Measurements from ENCODE around the gene L3MBTL4.

DNA sequence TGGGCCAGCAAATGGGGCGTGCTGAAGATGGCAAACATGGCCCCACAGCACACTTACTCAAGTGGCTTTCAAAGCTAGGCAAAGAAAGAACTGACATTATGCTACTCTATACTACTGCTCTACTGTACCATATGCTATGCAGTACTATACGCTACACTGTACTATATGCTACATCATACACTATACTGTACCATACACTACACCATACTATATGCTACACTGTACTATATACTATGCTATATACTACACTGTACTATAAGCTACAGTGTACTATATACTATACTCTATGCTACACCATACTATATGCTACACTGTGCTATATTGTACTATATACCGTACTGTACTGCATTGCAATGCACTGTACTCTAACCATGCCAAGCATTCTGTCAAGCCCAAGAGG, 275.7 kb downstream of the L3MBTL4 start:
- TF ChIP-seq, protein P1, sequence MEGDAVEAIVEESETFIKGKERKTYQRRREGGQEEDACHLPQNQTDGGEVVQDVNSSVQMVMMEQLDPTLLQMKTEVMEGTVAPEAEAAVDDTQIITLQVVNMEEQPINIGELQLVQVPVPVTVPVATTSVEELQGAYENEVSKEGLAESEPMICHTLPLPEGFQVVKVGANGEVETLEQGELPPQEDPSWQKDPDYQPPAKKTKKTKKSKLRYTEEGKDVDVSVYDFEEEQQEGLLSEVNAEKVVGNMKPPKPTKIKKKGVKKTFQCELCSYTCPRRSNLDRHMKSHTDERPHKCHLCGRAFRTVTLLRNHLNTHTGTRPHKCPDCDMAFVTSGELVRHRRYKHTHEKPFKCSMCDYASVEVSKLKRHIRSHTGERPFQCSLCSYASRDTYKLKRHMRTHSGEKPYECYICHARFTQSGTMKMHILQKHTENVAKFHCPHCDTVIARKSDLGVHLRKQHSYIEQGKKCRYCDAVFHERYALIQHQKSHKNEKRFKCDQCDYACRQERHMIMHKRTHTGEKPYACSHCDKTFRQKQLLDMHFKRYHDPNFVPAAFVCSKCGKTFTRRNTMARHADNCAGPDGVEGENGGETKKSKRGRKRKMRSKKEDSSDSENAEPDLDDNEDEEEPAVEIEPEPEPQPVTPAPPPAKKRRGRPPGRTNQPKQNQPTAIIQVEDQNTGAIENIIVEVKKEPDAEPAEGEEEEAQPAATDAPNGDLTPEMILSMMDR (IDR thresholded peaks at IDR 0.05): no peak
- TF ChIP-seq EZH2 (IDR thresholded peaks at IDR 0.05): no peak
- no peak for TF ChIP-seq EZH2phosphoT487 (IDR thresholded peaks at IDR 0.05)

Measured in neural progenitor cell (in vitro differentiated cells).